Measurements from ENCODE around the gene TMEM44. TPM values are rescaled to one million over a fixed set of nuclear protein-coding genes. Genes with fewer than 3 reads are reported as not detected.

TMEM44 gene
- total RNA-seq, 4 donors from 2014 or later: 3.0 to 5.4 (median 3.1) TPM

- DNase-seq (no peak), ATAC-seq (no peak)
- no peak for TF ChIP-seq POLR2A (IDR thresholded peaks at IDR 0.05)
- TF ChIP-seq, protein P1, sequence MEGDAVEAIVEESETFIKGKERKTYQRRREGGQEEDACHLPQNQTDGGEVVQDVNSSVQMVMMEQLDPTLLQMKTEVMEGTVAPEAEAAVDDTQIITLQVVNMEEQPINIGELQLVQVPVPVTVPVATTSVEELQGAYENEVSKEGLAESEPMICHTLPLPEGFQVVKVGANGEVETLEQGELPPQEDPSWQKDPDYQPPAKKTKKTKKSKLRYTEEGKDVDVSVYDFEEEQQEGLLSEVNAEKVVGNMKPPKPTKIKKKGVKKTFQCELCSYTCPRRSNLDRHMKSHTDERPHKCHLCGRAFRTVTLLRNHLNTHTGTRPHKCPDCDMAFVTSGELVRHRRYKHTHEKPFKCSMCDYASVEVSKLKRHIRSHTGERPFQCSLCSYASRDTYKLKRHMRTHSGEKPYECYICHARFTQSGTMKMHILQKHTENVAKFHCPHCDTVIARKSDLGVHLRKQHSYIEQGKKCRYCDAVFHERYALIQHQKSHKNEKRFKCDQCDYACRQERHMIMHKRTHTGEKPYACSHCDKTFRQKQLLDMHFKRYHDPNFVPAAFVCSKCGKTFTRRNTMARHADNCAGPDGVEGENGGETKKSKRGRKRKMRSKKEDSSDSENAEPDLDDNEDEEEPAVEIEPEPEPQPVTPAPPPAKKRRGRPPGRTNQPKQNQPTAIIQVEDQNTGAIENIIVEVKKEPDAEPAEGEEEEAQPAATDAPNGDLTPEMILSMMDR (IDR thresholded peaks at IDR 0.05 in 4 of 5, conservative IDR thresholded peaks at IDR 0.05 in 1 of 5): no peak
- Histone ChIP-seq H3K4me1 (no peaks in the 10 kb centered on the region), H3K36me3 (no peaks in the 10 kb centered on the region), H3K27me3 (no peaks in the 10 kb centered on the region), H3K4me3 (no peak overlapping the region), H3K9me3 (no peaks in the 10 kb centered on the region), H3K27ac (no peak overlapping the region)
- intact Hi-C loops (cut with DNase I; ENCODE audit: low total_unique reads): no loop called here
- in situ Hi-C loops (cut with MboI; ENCODE audit: low sequenced_read_pairs in 4 of 4): no loop called here
These were observed 16.0 kb downstream of the TMEM44 start for GRCh38 chr3:194617143-194617671.

DNA sequence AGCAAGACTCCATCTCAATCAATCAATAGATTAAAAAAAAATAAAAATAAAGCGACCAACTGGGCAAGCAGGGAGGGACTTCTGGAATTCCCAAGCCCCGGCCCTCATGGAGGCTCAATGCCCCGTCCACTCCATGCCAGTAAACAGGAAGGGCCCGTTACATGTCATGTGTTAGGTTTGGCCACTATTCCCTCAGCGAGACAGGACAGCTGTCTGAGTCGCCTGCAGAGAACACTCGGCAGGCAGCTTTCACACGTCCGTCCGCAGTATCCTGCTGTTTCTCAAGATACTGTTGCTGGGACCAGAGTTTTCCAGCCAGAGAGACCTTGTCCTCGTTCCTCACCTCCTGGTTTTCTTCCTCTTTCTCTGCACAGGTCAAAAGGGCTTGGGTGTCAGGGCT, 18.0 kb downstream of the TMEM44 start:
- Histone ChIP-seq H3K9me3 (no peaks in the 10 kb centered on the region), H3K27ac (no peak overlapping the region), H3K36me3 (no peaks in the 10 kb centered on the region), H3K27me3 (no peaks in the 10 kb centered on the region), H3K4me3 (no peak overlapping the region), H3K4me1 (no peaks in the 10 kb centered on the region)
- DNase-seq (no peak), ATAC-seq (no peak)
- in situ Hi-C loops (cut with MboI; ENCODE audit: low sequenced_read_pairs in 4 of 4) (no loop called here), intact Hi-C loops (cut with DNase I; ENCODE audit: low total_unique reads) (no loop called here)
- TF ChIP-seq, protein P1 (IDR thresholded peaks at IDR 0.05 in 4 of 5, conservative IDR thresholded peaks at IDR 0.05 in 1 of 5): no peak
- TF ChIP-seq POLR2A (IDR thresholded peaks at IDR 0.05): no peak

DNA sequence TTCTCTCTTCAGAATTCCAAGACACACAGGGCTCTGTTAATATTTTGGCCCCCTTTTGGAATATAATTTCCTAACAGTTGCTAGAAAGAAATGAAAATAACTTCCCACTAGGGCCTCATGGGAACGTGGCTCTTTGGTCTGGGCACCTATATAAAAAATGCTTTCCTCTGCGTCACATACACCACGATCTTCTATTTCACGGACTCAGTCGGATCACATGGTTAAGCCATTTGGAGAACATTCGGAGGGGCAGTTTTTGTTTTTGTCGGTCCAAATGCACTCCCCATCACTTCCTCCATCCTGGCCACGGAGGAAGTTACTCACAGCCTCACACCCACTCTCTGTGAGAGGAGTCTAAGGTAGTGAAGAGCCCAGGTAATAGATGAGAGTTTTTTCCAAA, 21.0 kb downstream of the TMEM44 start:
- intact Hi-C loops (cut with DNase I; ENCODE audit: low total_unique reads): no loop called here

DNA sequence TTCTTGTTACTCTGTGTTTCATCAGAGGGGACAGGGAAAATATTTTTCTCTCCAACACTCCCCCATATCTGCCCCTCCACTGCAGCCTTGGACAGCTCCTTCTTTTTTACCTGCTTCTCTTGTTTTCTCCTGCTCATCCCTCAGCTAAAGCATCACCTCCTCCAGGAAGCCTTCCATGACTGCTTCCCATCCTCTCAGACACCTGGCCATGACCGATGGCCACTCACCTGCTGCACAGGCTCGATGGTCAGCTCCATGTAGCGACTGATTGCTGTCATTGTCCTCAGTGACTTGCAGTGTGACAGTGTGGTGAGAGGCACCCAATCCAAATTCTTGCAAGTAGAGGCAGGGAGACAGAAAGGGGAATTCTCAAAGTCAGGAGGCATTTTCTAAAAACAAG, 22.5 kb downstream of the TMEM44 start:
- no peak for ATAC-seq
- DNase-seq: no peak
- no peaks in the 10 kb centered on the region for H3K4me1 ChIP-seq
- no peaks in the 10 kb centered on the region for H3K36me3 ChIP-seq
- H3K9me3 ChIP-seq: no peaks in the 10 kb centered on the region
- TF ChIP-seq, protein P1 (IDR thresholded peaks at IDR 0.05 in 4 of 5, conservative IDR thresholded peaks at IDR 0.05 in 1 of 5): no peak
- no peak for TF ChIP-seq POLR2A (IDR thresholded peaks at IDR 0.05)
- no peak overlapping the region for H3K4me3 ChIP-seq
- in situ Hi-C loops (cut with MboI; ENCODE audit: low sequenced_read_pairs in 4 of 4) (no loop called here), intact Hi-C loops (cut with DNase I; ENCODE audit: low total_unique reads) (no loop called here)
- H3K27ac ChIP-seq: no peak overlapping the region
- H3K27me3 ChIP-seq: no peaks in the 10 kb centered on the region

More for the DNA sequence above, 21.0 kb downstream of the TMEM44 start:
- no peaks in the 10 kb centered on the region for H3K9me3 ChIP-seq
- DNase-seq: no peak
- no peak for ATAC-seq
- in situ Hi-C loops (cut with MboI; ENCODE audit: low sequenced_read_pairs in 4 of 4): no loop called here
- no peaks in the 10 kb centered on the region for H3K36me3 ChIP-seq
- H3K4me3 ChIP-seq: no peak overlapping the region
- no peaks in the 10 kb centered on the region for H3K27me3 ChIP-seq
- H3K27ac ChIP-seq: no peak overlapping the region
- TF ChIP-seq, protein P1 (IDR thresholded peaks at IDR 0.05 in 4 of 5, conservative IDR thresholded peaks at IDR 0.05 in 1 of 5): no peak
- no peaks in the 10 kb centered on the region for H3K4me1 ChIP-seq

DNA sequence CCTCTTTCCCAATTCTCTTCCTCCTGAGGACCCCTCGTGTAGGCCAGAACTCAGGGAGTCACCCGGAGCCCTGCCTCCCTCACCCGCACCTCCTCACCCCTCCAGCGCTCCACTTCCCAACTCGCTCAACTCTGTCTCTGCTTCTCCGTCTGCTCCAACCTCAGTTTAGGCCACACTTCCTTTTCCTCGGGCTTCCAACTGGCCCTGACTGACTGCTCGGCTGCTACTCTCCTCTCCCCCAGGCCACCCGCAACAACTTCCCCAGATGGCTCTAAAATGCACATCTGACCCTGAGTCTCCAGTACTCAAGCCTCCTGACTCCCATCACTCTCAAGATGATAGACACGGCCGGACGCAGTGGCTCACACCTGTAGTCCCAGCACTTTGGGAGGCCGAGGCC, 23.6 kb downstream of the TMEM44 start:
- no peak overlapping the region for H3K27ac ChIP-seq
- no peak for TF ChIP-seq POLR2A (IDR thresholded peaks at IDR 0.05)
- TF ChIP-seq, protein P1 (IDR thresholded peaks at IDR 0.05 in 4 of 5, conservative IDR thresholded peaks at IDR 0.05 in 1 of 5): no peak
- intact Hi-C loops (cut with DNase I; ENCODE audit: low total_unique reads) (no loop called here), in situ Hi-C loops (cut with MboI; ENCODE audit: low sequenced_read_pairs in 4 of 4) (no loop called here)
- no peak for ATAC-seq
- no peaks in the 10 kb centered on the region for H3K4me1 ChIP-seq
- no peaks in the 10 kb centered on the region for H3K27me3 ChIP-seq
- H3K36me3 ChIP-seq: no peaks in the 10 kb centered on the region
- H3K4me3 ChIP-seq: no peak overlapping the region
- H3K9me3 ChIP-seq: no peaks in the 10 kb centered on the region
- DNase-seq: no peak
